Astrocyte (in vitro differentiated cells and primary cell): ENCODE data around the gene GPBP1L1.

Experiments used
- EZH2 ChIP-seq: IDR thresholded peaks from 2 replicates; pipeline ENCODE4 v1.6.1; 2012; ENCODE audit warnings: mild to moderate bottlenecking, low read length, inconsistent platforms; ENCODE audit not compliant: insufficient read depth
- TF ChIP-seq, protein P1 (sequence below): IDR thresholded peaks from 2 replicates; pipeline ENCODE4 v1.5.1; 2011; ENCODE audit warnings: low read depth, mild to moderate bottlenecking, inconsistent platforms, low read length, moderate library complexity; ENCODE audit not compliant: insufficient read depth

DNA sequence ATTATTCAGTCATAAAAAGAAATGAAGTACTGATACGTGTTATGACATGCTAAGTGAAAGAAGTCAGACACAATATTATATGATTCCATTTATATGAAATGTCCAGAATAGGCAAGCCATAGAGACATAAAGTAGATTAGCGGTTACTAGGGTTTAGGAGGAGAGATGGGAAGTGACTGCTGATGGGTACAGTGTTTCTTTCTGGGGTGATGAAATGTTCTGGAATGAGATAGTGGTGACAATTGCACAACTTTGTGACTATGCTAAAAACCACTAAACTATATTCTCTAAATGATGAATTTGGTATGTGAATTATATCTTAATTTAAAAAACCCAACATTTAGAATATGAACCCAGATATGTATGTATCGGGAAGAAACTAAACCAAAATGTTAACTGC is 36.5 kb upstream of the GPBP1L1 start:
- TF ChIP-seq, protein P1, sequence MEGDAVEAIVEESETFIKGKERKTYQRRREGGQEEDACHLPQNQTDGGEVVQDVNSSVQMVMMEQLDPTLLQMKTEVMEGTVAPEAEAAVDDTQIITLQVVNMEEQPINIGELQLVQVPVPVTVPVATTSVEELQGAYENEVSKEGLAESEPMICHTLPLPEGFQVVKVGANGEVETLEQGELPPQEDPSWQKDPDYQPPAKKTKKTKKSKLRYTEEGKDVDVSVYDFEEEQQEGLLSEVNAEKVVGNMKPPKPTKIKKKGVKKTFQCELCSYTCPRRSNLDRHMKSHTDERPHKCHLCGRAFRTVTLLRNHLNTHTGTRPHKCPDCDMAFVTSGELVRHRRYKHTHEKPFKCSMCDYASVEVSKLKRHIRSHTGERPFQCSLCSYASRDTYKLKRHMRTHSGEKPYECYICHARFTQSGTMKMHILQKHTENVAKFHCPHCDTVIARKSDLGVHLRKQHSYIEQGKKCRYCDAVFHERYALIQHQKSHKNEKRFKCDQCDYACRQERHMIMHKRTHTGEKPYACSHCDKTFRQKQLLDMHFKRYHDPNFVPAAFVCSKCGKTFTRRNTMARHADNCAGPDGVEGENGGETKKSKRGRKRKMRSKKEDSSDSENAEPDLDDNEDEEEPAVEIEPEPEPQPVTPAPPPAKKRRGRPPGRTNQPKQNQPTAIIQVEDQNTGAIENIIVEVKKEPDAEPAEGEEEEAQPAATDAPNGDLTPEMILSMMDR, result no peak
- no peak for TF ChIP-seq EZH2
